WTC11 (cell line): ENCODE results near the gene RSAD1. TPM values are rescaled to one million over a fixed set of nuclear protein-coding genes. Genes with fewer than 3 reads are reported as not detected.

Experiments
- ATAC-seq: fragments of 200-7000 bp; cut with Tn5 transposase; 2 replicates; pipeline ENCODE4 v1.10.0; 2021; ENCODE audit warnings: mild to moderate bottlenecking, moderate library complexity
- CTCF ChIA-PET: fragments of 300-600 bp; sonication (Branson Sonifier 250); formaldehyde crosslinking; loops from one replicate; lab custom pipeline; 2021; ENCODE audit warnings: antibody characterized with exemption; lab: Charles Lee
- POLR2A ChIA-PET: fragments of 350-600 bp; sonication (Branson Sonifier 250); formaldehyde crosslinking; loops from one replicate; lab custom pipeline; 2021; ENCODE audit warnings: antibody characterized with exemption; lab: Charles Lee
- DNase-seq: peaks from one replicate; pipeline ENCODE4 v3.0.0; 2021; ENCODE audit warnings: low spot score
- H3K27ac Mint-ChIP-seq: 2 replicates; pipeline ENCODE4 v1.8.0; 2021; ENCODE audit warnings: mixed read lengths
- H3K27me3 Mint-ChIP-seq: 2 replicates; pipeline ENCODE4 v1.8.0; 2021; ENCODE audit warnings: low read depth, mild to moderate bottlenecking, moderate library complexity, mixed read lengths
- H3K36me3 Mint-ChIP-seq: 2 replicates; pipeline ENCODE4 v1.8.0; 2021; ENCODE audit warnings: mixed read lengths
- H3K4me1 Mint-ChIP-seq: 2 replicates; pipeline ENCODE4 v1.8.0; 2022; ENCODE audit warnings: mixed read lengths
- H3K4me3 Mint-ChIP-seq: 2 replicates; pipeline ENCODE4 v1.8.0; 2021; ENCODE audit warnings: mild to moderate bottlenecking, moderate library complexity, mixed read lengths
- H3K9me3 Mint-ChIP-seq: 2 replicates; pipeline ENCODE4 v1.8.0; 2021; ENCODE audit warnings: mixed read lengths
- CREB1 ChIP-seq: sonication (generic); formaldehyde crosslinking; IDR thresholded peaks from 2 replicates; pipeline ENCODE4 v1.8.0; 2023; ENCODE audit warnings: mild to moderate bottlenecking, missing genetic modification reagents
- GRHL2 ChIP-seq: fragments of 250-450 bp; sonication (Bioruptor Pico); IDR thresholded peaks from 2 replicates; pipeline ENCODE4 v1.8.0; 2022; ENCODE audit warnings: mild to moderate bottlenecking, moderate library complexity; ENCODE audit not compliant: insufficient replicate concordance, severe bottlenecking
- GTF2I ChIP-seq: fragments of 250-450 bp; sonication (Bioruptor Pico); conservative IDR thresholded peaks from 2 replicates; pipeline ENCODE4 v1.4.0; 2021; ENCODE audit warnings: mild to moderate bottlenecking
- JAZF1 ChIP-seq: fragments of 250-450 bp; sonication (Bioruptor Pico); IDR thresholded peaks from 2 replicates; pipeline ENCODE4 v1.9.0; 2021; ENCODE audit warnings: moderate library complexity, mild to moderate bottlenecking, inconsistent platforms
- NFATC4 ChIP-seq: fragments of 250-450 bp; sonication (Bioruptor Pico); IDR thresholded peaks from 2 replicates; pipeline ENCODE4 v1.9.0; 2021; ENCODE audit warnings: mild to moderate bottlenecking
- NFYB ChIP-seq: sonication (generic); formaldehyde crosslinking; conservative IDR thresholded peaks from 2 replicates; pipeline ENCODE4 v1.8.0; 2022; ENCODE audit warnings: low read depth, missing genetic modification reagents
- PRRX2 ChIP-seq: fragments of 250-450 bp; sonication (Bioruptor Pico); IDR thresholded peaks from 2 replicates; pipeline ENCODE4 v1.8.0; 2021; ENCODE audit warnings: mild to moderate bottlenecking
- SMAD3 ChIP-seq: sonication (generic); formaldehyde crosslinking; IDR thresholded peaks from 2 replicates; pipeline ENCODE4 v1.8.0; 2022; ENCODE audit warnings: missing genetic modification reagents, mild to moderate bottlenecking, borderline replicate concordance
- TCF7 ChIP-seq: sonication (generic); formaldehyde crosslinking; IDR thresholded peaks from 2 replicates; pipeline ENCODE4 v1.8.0; 2022; ENCODE audit warnings: mild to moderate bottlenecking, low read depth, missing genetic modification reagents, moderate library complexity
- TEAD1 ChIP-seq: sonication (generic); formaldehyde crosslinking; IDR thresholded peaks from 2 replicates; pipeline ENCODE4 v1.8.0; 2022; ENCODE audit warnings: mild to moderate bottlenecking, missing genetic modification reagents
- ZNF232 ChIP-seq: sonication (generic); formaldehyde crosslinking; IDR thresholded peaks from 2 replicates; pipeline ENCODE4 v1.8.0; 2022; ENCODE audit warnings: mild to moderate bottlenecking, missing genetic modification reagents
- ZNF423 ChIP-seq: fragments of 250-450 bp; sonication (Bioruptor Pico); IDR thresholded peaks from 2 replicates; pipeline ENCODE4 v2.1.2; 2022; ENCODE audit warnings: mild to moderate bottlenecking, moderate library complexity
- total RNA-seq: library from RNA; stranded (reverse); gene quantifications from 3 replicates; pipeline ENCODE4 v1.2.3, GENCODE V29; 2021
- TF ChIP-seq, protein P1 (sequence below): fragments of 250-450 bp; sonication (Bioruptor Pico); IDR thresholded peaks from 2 replicates; pipeline ENCODE4 v1.9.0; 2021; ENCODE audit warnings: mild to moderate bottlenecking, borderline replicate concordance
- TF ChIP-seq, protein P2 (sequence below): sonication (generic); formaldehyde crosslinking; IDR thresholded peaks from 2 replicates; pipeline ENCODE4 v1.8.1; 2022; ENCODE audit warnings: mild to moderate bottlenecking, moderate library complexity, missing genetic modification reagents
- TF ChIP-seq, protein P3 (sequence below): sonication (generic); formaldehyde crosslinking; IDR thresholded peaks from 2 replicates; pipeline ENCODE4 v1.8.1; 2022; ENCODE audit warnings: low read depth, missing genetic modification reagents, borderline replicate concordance
- TF ChIP-seq, protein P4 (sequence below): sonication (generic); formaldehyde crosslinking; IDR thresholded peaks from 2 replicates; pipeline ENCODE4 v1.8.0; 2022; ENCODE audit warnings: mild to moderate bottlenecking, missing genetic modification reagents
- TF ChIP-seq, protein P5 (sequence below): fragments of 250-450 bp; sonication (Bioruptor Pico); IDR thresholded peaks from 2 replicates; pipeline ENCODE4 v2.1.2; 2022; ENCODE audit warnings: mild to moderate bottlenecking, moderate library complexity

The RSAD1 gene
- total RNA-seq, 1 experiment from 2014 or later: 35.1 TPM

DNA sequence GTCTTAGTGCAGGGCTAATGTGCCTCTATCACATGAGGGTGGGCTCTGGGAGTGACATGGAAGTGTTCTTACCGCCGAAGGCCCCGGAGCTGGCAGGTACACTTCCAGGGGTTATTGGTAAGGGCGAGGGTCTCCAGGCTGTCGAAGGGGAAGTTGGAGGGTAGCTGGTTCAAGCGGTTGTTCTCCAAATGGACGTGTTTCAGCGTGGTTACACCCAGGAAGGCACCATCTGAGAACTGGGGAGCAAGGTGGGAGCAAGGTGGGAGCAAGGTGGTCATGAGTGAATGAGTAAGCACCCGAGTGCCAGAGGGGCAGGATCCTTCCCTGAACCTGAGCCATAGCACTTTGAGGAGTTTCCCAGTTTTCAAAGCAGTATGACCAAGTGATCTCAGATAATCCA, 13.0 kb upstream of the RSAD1 start (continued):
- TF ChIP-seq TCF7 (no peak), ZNF232 (CRISPR knock-in tag) (no peak), SMAD3 (CRISPR knock-in tag) (no peak)
- TF ChIP-seq, all 79 proteins: peak for 0

DNA sequence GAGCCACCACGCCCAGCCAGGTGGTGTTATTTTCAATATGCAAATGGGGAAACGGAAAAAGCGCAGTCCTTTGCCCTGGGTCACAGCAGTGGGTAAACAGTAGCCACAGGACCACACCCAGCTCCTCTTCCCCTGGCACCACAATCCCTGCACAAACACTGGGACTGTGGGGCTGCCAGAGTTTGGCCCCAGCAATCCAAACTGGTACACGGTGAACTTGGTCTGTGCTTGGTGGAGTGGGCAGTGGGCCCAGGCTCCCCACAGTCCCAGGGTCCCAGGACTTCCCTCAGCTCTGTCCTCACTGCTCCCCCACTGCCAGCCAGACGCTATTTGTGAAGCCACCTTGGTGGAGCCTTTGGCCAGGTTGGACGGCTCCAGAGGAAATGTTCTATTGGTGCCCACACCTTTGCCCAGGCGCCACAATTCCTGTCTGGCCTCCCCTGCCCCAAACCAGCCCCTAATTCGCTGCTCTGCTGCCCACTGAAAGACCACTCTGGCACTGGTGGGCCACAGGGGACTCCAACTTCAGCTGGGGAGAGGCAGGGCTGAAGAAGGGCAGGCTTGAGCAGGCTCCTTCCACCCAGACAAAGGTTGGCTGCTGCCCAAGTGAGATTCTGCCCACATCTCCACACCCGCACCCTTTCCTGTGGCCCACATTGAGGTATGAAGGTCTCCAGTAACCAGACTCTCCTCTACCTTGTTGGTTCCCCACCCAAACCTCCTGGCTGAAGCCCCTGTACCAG, 12.1 kb upstream of the RSAD1 start:
- Mint-ChIP-seq H3K9me3 (no peaks in the 10 kb centered on the region), H3K36me3 (no peaks in the 10 kb centered on the region), H3K27ac (no peak overlapping the region), H3K4me3 (no peak overlapping the region), H3K27me3 (peaks cover 27% of the 10 kb centered on the region), H3K4me1 (peaks cover 23% of the 10 kb centered on the region)
- TF ChIP-seq NFYB: no peak
- TF ChIP-seq GTF2I (CRISPR knock-in tag): no peak
- no peak for TF ChIP-seq PRRX2 (CRISPR knock-in tag)
- TF ChIP-seq CREB1 (CRISPR knock-in tag): no peak
- TF ChIP-seq JAZF1 (CRISPR knock-in tag): no peak
- TF ChIP-seq TCF7: no peak
- TF ChIP-seq, protein P1, sequence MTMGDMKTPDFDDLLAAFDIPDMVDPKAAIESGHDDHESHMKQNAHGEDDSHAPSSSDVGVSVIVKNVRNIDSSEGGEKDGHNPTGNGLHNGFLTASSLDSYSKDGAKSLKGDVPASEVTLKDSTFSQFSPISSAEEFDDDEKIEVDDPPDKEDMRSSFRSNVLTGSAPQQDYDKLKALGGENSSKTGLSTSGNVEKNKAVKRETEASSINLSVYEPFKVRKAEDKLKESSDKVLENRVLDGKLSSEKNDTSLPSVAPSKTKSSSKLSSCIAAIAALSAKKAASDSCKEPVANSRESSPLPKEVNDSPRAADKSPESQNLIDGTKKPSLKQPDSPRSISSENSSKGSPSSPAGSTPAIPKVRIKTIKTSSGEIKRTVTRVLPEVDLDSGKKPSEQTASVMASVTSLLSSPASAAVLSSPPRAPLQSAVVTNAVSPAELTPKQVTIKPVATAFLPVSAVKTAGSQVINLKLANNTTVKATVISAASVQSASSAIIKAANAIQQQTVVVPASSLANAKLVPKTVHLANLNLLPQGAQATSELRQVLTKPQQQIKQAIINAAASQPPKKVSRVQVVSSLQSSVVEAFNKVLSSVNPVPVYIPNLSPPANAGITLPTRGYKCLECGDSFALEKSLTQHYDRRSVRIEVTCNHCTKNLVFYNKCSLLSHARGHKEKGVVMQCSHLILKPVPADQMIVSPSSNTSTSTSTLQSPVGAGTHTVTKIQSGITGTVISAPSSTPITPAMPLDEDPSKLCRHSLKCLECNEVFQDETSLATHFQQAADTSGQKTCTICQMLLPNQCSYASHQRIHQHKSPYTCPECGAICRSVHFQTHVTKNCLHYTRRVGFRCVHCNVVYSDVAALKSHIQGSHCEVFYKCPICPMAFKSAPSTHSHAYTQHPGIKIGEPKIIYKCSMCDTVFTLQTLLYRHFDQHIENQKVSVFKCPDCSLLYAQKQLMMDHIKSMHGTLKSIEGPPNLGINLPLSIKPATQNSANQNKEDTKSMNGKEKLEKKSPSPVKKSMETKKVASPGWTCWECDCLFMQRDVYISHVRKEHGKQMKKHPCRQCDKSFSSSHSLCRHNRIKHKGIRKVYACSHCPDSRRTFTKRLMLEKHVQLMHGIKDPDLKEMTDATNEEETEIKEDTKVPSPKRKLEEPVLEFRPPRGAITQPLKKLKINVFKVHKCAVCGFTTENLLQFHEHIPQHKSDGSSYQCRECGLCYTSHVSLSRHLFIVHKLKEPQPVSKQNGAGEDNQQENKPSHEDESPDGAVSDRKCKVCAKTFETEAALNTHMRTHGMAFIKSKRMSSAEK: no peak
- no peak for TF ChIP-seq GRHL2
- ATAC-seq (no peak), DNase-seq (no peak)
- ChIA-PET CTCF (no interaction called here), POLR2A (no interaction called here)

DNA sequence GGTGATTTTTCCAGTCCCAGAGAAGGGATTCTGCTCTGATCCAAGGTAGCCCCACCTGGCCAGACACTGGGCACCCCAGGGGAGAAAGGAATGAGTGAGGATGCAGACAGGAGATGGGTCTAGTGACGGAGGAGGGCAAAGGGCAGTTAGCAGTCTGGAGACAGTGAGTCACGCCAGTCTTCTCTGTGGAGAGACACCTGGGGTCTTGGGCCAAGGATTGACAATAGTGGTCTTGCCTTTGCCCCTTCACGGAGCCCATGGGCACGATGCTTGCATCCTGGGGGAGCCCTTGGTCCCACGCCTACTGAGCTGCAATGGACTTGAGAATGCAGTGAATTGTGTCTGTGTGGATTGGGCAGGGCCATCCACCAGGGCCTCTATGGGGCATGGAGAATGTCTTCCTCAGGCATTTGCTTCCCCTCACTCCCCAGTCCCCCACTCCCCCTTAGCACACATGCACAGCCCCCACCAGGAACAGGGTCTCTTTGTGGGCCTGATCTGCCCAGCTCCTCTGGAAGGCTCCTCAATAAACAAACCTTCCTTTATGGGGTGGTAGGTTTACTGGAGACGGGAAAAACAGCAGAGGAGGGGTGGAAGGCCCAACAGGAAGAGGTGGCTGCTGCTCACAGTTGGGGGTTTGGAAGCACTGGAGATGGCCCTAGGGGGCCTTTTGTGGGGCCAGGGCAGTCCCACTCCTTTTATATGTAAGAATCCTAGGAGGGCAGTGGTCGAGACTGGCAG, 11.4 kb upstream of the RSAD1 start:
- no peak for DNase-seq

DNA sequence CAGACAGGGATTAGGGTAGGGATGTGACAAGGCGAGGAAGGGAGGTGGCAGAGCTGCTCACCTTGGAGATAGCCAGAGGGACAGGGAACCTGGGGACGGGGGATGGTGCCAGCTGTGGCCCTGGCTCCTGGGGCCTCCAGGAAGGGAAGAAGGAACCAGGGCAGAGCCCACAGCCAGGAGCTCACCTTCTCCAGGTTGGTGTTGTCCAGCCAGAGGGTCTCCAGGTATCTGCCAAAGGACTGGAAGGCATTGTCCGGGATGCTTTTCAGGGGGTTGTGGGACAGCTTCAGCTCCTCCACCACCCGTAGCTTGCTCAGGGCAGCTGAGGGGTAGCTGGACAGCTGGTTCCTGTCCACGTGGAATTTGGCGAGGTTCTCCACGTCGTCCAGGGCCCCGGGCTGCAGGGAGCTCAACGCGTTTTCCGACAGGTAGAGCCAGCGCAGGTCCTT, 10.8 kb upstream of the RSAD1 start:
- no peak for DNase-seq
- ChIA-PET CTCF (interaction anchor here (0.8 to 4.0 kb wide), 6 partner anchors 9 to 107 kb away, joined by 3 to 18 read pairs (median 7); partner anchors contain the start of gene LRRC59), POLR2A (no interaction called here)
- Mint-ChIP-seq H3K4me1 (peaks cover 23% of the 10 kb centered on the region), H3K9me3 (no peaks in the 10 kb centered on the region), H3K27ac (no peak overlapping the region), H3K27me3 (peaks cover 27% of the 10 kb centered on the region), H3K36me3 (no peaks in the 10 kb centered on the region), H3K4me3 (peak overlapping the region; percentile 61)
- ATAC-seq: no peak
- TF ChIP-seq ZNF232 (CRISPR knock-in tag) (no peak), NFATC4 (no peak), TEAD1 (CRISPR knock-in tag) (no peak)
- TF ChIP-seq, protein P2, sequence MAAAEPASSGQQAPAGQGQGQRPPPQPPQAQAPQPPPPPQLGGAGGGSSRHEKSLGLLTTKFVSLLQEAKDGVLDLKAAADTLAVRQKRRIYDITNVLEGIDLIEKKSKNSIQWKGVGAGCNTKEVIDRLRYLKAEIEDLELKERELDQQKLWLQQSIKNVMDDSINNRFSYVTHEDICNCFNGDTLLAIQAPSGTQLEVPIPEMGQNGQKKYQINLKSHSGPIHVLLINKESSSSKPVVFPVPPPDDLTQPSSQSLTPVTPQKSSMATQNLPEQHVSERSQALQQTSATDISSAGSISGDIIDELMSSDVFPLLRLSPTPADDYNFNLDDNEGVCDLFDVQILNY: no peak
- TF ChIP-seq, protein P3, sequence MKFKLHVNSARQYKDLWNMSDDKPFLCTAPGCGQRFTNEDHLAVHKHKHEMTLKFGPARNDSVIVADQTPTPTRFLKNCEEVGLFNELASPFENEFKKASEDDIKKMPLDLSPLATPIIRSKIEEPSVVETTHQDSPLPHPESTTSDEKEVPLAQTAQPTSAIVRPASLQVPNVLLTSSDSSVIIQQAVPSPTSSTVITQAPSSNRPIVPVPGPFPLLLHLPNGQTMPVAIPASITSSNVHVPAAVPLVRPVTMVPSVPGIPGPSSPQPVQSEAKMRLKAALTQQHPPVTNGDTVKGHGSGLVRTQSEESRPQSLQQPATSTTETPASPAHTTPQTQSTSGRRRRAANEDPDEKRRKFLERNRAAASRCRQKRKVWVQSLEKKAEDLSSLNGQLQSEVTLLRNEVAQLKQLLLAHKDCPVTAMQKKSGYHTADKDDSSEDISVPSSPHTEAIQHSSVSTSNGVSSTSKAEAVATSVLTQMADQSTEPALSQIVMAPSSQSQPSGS (CRISPR knock-in tag): no peak
- TF ChIP-seq, protein P4, sequence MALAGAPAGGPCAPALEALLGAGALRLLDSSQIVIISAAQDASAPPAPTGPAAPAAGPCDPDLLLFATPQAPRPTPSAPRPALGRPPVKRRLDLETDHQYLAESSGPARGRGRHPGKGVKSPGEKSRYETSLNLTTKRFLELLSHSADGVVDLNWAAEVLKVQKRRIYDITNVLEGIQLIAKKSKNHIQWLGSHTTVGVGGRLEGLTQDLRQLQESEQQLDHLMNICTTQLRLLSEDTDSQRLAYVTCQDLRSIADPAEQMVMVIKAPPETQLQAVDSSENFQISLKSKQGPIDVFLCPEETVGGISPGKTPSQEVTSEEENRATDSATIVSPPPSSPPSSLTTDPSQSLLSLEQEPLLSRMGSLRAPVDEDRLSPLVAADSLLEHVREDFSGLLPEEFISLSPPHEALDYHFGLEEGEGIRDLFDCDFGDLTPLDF (CRISPR knock-in tag): no peak
- TF ChIP-seq, protein P5, sequence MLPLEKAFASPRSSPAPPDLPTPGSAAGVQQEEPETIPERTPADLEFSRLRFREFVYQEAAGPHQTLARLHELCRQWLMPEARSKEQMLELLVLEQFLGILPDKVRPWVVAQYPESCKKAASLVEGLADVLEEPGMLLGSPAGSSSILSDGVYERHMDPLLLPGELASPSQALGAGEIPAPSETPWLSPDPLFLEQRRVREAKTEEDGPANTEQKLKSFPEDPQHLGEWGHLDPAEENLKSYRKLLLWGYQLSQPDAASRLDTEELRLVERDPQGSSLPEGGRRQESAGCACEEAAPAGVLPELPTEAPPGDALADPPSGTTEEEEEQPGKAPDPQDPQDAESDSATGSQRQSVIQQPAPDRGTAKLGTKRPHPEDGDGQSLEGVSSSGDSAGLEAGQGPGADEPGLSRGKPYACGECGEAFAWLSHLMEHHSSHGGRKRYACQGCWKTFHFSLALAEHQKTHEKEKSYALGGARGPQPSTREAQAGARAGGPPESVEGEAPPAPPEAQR: no peak

More for the DNA sequence above, 11.4 kb upstream of the RSAD1 start:
- Mint-ChIP-seq H3K4me1 (peaks cover 23% of the 10 kb centered on the region), H3K36me3 (no peaks in the 10 kb centered on the region), H3K27ac (no peak overlapping the region), H3K4me3 (peak overlapping the region; percentile 43), H3K9me3 (no peaks in the 10 kb centered on the region), H3K27me3 (peaks cover 27% of the 10 kb centered on the region)
- POLR2A ChIA-PET: no interaction called here
- no peak for ATAC-seq
- CTCF ChIA-PET: interaction anchor here (0.8 to 1.8 kb wide), 4 partner anchors 34 to 106 kb away, joined by 3 to 18 read pairs (median 7); partner anchors contain the start of gene LRRC59
- no peak for TF ChIP-seq SMAD3 (CRISPR knock-in tag)
- TF ChIP-seq ZNF423 (CRISPR knock-in tag): peak; percentile 42; the same call in 1 of the 2 replicates
